ENCODE measurements around the gene DOCK8.
"Not testable (repeated sequence)": the region's sequence is repeated elsewhere in the genome, so short reads cannot be mapped to it uniquely, and the experiment has no call there.

DOCK8 gene

GRCh38 chr9:224582-225520 lies 10.2 kb downstream of the DOCK8 start:
- Histone ChIP-seq H3K4me3 (ENCODE audit: low read length in 2 of 2) (no peak overlapping the region), H3K9me3 (ENCODE audit: control insufficient read depth in 2 of 2, low read length in 2 of 2) (peaks cover 0 to 2% of the 10 kb centered on the region in 2 donors), H3K27ac (ENCODE audit: low read length) (no peak overlapping the region), H3K4me1 (ENCODE audit: control insufficient read depth, insufficient read depth, low read length) (no peaks in the 10 kb centered on the region), H3K9ac (ENCODE audit: low read length in 2 of 2) (no peak overlapping the region), H3K27me3 (ENCODE audit: control insufficient read depth in 1 of 2, insufficient read depth in 2 of 2, low read length in 2 of 2) (peaks cover 0 to 3% of the 10 kb centered on the region in 2 donors), H3K36me3 (ENCODE audit: control insufficient read depth in 2 of 2, insufficient read depth in 2 of 2, low read length in 2 of 2) (no peaks in the 10 kb centered on the region)

DNA sequence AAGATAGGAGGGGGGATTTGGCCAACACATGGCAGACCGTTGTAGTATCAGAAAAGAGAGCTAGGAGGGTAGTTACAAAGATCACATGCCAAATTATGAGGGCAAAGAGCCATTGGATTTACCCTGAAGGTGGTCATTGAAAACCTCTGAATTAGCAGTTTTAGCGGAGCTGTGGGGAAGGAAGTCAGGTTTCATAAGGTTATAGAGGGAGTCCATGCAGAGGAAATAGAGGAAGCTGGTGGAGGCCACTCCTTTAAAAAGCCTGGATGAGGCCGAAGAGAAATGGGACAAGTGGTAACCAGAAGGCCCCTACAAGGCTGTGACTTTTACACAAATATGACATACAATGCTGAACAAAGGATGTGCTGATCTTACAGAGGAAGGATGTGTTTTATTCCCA lies 13.2 kb downstream of the DOCK8 start:
- H3K4me1 ChIP-seq (ENCODE audit: control insufficient read depth, insufficient read depth, low read length), result no peaks in the 10 kb centered on the region
- no peaks in the 10 kb centered on the region for H3K36me3 ChIP-seq (ENCODE audit: control insufficient read depth in 2 of 2, insufficient read depth in 2 of 2, low read length in 2 of 2)
- peaks cover 0 to 3% of the 10 kb centered on the region in 2 donors for H3K27me3 ChIP-seq (ENCODE audit: control insufficient read depth in 1 of 2, insufficient read depth in 2 of 2, low read length in 2 of 2)
- H3K27ac ChIP-seq (ENCODE audit: low read length), result no peak overlapping the region
- H3K9me3 ChIP-seq (ENCODE audit: control insufficient read depth in 2 of 2, low read length in 2 of 2), result peaks cover 0 to 2% of the 10 kb centered on the region in 2 donors
- H3K9ac ChIP-seq (ENCODE audit: low read length in 2 of 2), result no peak overlapping the region
- H3K4me3 ChIP-seq (ENCODE audit: low read length in 2 of 2), result no peak overlapping the region

DNA sequence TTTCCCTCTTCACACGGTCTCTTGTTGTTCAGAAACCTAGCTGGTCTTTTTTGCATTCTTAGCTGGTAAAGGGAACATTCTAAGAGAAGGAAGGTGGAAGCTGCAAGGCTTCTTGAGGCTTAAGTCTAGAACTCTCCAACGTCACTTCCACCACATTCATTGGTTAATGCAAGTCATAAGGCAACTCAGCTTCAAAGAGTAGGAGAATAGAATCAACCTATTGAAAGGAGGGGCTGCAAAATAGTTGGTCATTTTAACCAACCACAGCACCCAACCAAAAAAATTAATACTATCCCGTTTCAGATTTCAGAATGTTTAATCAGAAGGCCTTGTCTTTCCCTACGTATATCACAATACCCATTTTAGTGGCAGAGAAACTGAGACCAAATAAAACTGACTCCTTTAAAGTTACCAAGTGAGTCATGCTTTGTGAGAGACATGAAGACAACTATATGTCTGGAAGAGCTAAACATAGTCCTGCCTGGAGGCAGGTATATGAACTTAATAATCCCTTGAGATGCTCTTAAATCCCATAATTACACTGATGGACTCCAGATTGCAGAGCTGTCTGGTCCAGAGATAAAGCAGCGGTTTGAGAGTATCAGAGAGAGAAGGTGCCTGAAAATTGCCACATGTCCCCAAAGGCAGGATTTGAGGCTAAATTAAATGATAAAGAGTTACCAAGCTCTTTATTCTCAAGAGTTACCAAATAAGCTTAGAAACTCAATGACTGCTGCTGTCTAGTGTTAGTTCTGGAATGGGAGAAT lies 14.4 kb downstream of the DOCK8 start:
- Histone ChIP-seq H3K36me3 (ENCODE audit: control insufficient read depth in 2 of 2, insufficient read depth in 2 of 2, low read length in 2 of 2) (no peaks in the 10 kb centered on the region), H3K27ac (ENCODE audit: low read length) (no peak overlapping the region), H3K9me3 (ENCODE audit: control insufficient read depth in 2 of 2, low read length in 2 of 2) (peaks cover 0 to 2% of the 10 kb centered on the region in 2 donors), H3K9ac (ENCODE audit: low read length in 2 of 2) (no peak overlapping the region), H3K4me1 (ENCODE audit: control insufficient read depth, insufficient read depth, low read length) (no peaks in the 10 kb centered on the region), H3K27me3 (ENCODE audit: control insufficient read depth in 1 of 2, insufficient read depth in 2 of 2, low read length in 2 of 2) (peaks cover 0 to 3% of the 10 kb centered on the region in 2 donors), H3K4me3 (ENCODE audit: low read length in 2 of 2) (no peak overlapping the region)

DNA sequence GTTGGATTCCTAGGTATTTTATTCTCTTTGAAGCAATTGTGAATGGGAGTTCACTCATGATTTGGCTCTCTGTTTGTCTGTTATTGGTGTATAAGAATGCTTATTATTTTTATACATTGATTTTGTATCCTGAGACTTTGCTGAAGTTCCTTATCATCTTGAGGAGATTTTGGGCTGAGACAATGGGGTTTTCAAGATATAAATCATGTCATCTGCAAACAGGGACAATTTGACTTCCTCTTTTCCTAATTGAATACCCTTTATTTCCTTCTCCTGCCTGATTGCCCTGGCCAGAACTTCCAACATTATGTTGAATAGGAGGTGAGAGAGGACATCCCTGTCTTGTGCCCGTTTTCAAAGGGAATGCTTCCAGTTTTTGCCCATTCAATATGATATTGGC lies 17.0 kb downstream of the DOCK8 start:
- H3K27me3 ChIP-seq (ENCODE audit: control insufficient read depth in 1 of 2, insufficient read depth in 2 of 2, low read length in 2 of 2); H3K4me1 ChIP-seq (ENCODE audit: control insufficient read depth, insufficient read depth, low read length); H3K9ac ChIP-seq (ENCODE audit: low read length in 2 of 2); H3K36me3 ChIP-seq (ENCODE audit: control insufficient read depth in 2 of 2, insufficient read depth in 2 of 2, low read length in 2 of 2); H3K27ac ChIP-seq (ENCODE audit: low read length); H3K9me3 ChIP-seq (ENCODE audit: control insufficient read depth in 2 of 2, low read length in 2 of 2); H3K4me3 ChIP-seq (ENCODE audit: low read length in 2 of 2): not testable (repeated sequence)

GRCh38 chr9:233708-234107 lies 19.0 kb downstream of the DOCK8 start:
- not testable (repeated sequence) for H3K27ac ChIP-seq (ENCODE audit: low read length); H3K27me3 ChIP-seq (ENCODE audit: control insufficient read depth in 1 of 2, insufficient read depth in 2 of 2, low read length in 2 of 2); H3K9ac ChIP-seq (ENCODE audit: low read length in 2 of 2); H3K36me3 ChIP-seq (ENCODE audit: control insufficient read depth in 2 of 2, insufficient read depth in 2 of 2, low read length in 2 of 2); H3K4me3 ChIP-seq (ENCODE audit: low read length in 2 of 2); H3K9me3 ChIP-seq (ENCODE audit: control insufficient read depth in 2 of 2, low read length in 2 of 2); H3K4me1 ChIP-seq (ENCODE audit: control insufficient read depth, insufficient read depth, low read length)

GRCh38 chr9:237141-237857 lies 22.6 kb downstream of the DOCK8 start:
- Histone ChIP-seq H3K27ac (ENCODE audit: low read length) (no peak overlapping the region), H3K36me3 (ENCODE audit: control insufficient read depth in 2 of 2, insufficient read depth in 2 of 2, low read length in 2 of 2) (no peaks in the 10 kb centered on the region), H3K9ac (ENCODE audit: low read length in 2 of 2) (no peak overlapping the region), H3K9me3 (ENCODE audit: control insufficient read depth in 2 of 2, low read length in 2 of 2) (peaks cover 0 to 10% of the 10 kb centered on the region in 2 donors), H3K4me1 (ENCODE audit: control insufficient read depth, insufficient read depth, low read length) (no peaks in the 10 kb centered on the region), H3K4me3 (ENCODE audit: low read length in 2 of 2) (no peak overlapping the region), H3K27me3 (ENCODE audit: control insufficient read depth in 1 of 2, insufficient read depth in 2 of 2, low read length in 2 of 2) (no peaks in the 10 kb centered on the region)

DNA sequence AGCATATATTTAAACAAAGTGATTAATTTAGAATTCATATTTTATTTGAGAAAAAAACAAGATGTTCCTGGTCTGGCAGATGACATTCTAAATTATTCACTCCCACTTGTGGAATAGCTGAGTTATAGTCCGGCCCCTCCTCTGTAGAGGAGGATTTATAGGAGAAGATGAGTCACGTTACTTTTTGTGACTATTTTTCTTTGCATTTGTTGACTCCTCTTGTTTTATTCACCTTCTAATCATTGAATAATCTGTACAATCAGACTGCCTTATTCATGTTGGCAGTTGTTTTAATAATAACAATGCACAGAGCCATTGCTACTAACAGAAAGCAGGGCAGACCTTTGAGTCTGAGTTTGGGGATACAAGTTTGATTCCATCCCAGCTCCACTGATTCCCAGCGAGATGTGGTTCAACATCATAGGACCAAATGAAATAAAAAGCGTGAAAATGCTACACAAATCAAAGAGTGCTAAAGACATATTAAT lies 23.2 kb downstream of the DOCK8 start:
- Histone ChIP-seq H3K27ac (ENCODE audit: low read length) (no peak overlapping the region), H3K4me1 (ENCODE audit: control insufficient read depth, insufficient read depth, low read length) (no peaks in the 10 kb centered on the region), H3K27me3 (ENCODE audit: control insufficient read depth in 1 of 2, insufficient read depth in 2 of 2, low read length in 2 of 2) (no peaks in the 10 kb centered on the region)

DNA sequence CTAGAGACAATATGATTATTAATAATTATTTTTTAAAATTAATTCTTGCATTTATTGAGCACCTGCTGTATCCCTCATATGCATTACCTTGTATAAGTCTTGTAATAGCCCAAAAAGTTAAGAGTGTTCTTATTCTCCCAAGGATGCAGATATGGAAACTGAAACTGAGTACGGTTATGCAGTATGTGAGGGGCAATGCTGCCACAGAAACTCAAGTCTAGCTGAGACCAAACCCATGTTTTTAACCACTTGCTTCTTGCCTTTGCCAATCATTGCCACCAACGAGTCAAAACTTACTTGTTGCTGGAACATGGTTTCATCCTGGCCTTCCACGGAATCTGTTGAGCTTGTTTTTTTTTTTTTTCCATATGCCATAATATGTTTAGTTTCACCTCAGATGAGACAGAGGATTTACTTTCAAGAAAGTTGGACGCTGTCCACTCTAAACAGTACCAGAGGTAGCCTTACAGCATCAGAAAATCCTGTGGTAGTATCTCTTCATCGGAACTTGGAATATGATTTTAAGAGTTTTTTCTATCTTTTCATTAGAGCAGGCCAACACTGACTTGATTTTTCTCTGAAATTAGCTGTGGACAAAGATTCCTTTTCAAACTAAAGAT lies 27.9 kb downstream of the DOCK8 start:
- Histone ChIP-seq H3K36me3 (ENCODE audit: control insufficient read depth in 2 of 2, insufficient read depth in 2 of 2, low read length in 2 of 2) (no peaks in the 10 kb centered on the region), H3K4me3 (ENCODE audit: low read length in 2 of 2) (no peak overlapping the region), H3K9ac (ENCODE audit: low read length in 2 of 2) (no peak overlapping the region), H3K27ac (ENCODE audit: low read length) (no peak overlapping the region), H3K9me3 (ENCODE audit: control insufficient read depth in 2 of 2, low read length in 2 of 2) (no peaks in the 10 kb centered on the region), H3K4me1 (ENCODE audit: control insufficient read depth, insufficient read depth, low read length) (no peaks in the 10 kb centered on the region), H3K27me3 (ENCODE audit: control insufficient read depth in 1 of 2, insufficient read depth in 2 of 2, low read length in 2 of 2) (no peaks in the 10 kb centered on the region)

More for the DNA sequence above, 23.2 kb downstream of the DOCK8 start:
- Histone ChIP-seq H3K9ac (ENCODE audit: low read length in 2 of 2) (no peak overlapping the region), H3K4me3 (ENCODE audit: low read length in 2 of 2) (no peak overlapping the region), H3K36me3 (ENCODE audit: control insufficient read depth in 2 of 2, insufficient read depth in 2 of 2, low read length in 2 of 2) (no peaks in the 10 kb centered on the region), H3K9me3 (ENCODE audit: control insufficient read depth in 2 of 2, low read length in 2 of 2) (peaks cover 0 to 10% of the 10 kb centered on the region in 2 donors)

DNA sequence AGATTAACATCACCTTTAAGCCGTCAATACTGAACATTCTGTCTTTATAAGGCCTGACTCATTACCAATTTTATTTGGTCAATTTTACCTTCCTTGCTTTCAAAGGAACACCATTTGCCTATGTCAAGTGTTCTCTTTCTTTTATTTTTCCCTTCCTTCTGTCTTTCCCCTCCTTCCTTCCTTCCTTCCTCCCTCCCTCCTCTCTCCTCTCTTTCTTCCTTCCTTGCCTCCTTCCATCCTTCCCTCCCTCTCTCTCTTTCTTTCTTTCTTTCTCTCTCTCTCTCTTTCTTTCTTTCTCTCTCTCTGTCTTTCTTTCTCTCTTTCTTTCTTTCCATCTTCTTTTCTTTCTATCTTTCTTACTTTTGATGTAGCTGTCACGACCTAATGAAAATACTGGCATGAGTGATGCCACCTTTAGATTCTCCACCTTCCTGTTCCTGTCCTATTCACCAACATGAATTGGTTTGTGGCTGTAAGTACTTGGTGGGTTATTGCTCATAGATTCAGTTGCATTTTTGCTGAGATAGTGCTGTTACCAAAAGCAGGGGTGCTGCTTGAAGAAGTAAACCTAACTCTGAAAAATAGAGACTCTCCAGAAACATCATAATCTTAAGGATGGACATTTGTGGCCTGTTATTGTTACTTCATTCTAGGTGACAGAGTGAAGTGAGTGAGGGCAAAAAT lies 33.8 kb downstream of the DOCK8 start:
- no peaks in the 10 kb centered on the region for H3K4me1 ChIP-seq (ENCODE audit: control insufficient read depth, insufficient read depth, low read length)
- no peaks in the 10 kb centered on the region for H3K27me3 ChIP-seq (ENCODE audit: control insufficient read depth in 1 of 2, insufficient read depth in 2 of 2, low read length in 2 of 2)
- no peak overlapping the region for H3K9ac ChIP-seq (ENCODE audit: low read length in 2 of 2)
- no peaks in the 10 kb centered on the region for H3K36me3 ChIP-seq (ENCODE audit: control insufficient read depth in 2 of 2, insufficient read depth in 2 of 2, low read length in 2 of 2)
- no peak overlapping the region for H3K27ac ChIP-seq (ENCODE audit: low read length)
- no peak overlapping the region for H3K4me3 ChIP-seq (ENCODE audit: low read length in 2 of 2)
- H3K9me3 ChIP-seq (ENCODE audit: control insufficient read depth in 2 of 2, low read length in 2 of 2), result no peaks in the 10 kb centered on the region

DNA sequence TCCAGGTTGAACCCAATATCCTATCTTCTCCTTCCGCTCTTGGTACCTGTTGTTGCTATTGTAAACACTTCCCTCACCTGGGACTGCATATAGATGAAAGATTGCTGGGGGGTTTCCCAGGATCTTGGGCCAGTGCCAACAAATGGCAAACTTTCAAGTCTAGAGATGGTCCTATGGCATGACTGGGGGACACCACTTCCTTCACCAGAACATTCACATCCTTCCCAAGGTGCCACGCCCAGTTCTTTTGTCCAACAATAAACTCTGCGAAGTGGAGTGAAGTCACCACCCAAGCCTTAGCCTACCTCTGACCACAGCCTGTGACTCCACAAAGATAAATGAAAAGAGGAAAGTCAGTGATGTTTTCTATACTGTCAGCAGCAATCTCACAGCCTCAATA lies 34.4 kb downstream of the DOCK8 start:
- Histone ChIP-seq H3K9me3 (ENCODE audit: control insufficient read depth in 2 of 2, low read length in 2 of 2) (no peaks in the 10 kb centered on the region), H3K4me1 (ENCODE audit: control insufficient read depth, insufficient read depth, low read length) (no peaks in the 10 kb centered on the region), H3K27me3 (ENCODE audit: control insufficient read depth in 1 of 2, insufficient read depth in 2 of 2, low read length in 2 of 2) (no peaks in the 10 kb centered on the region), H3K4me3 (ENCODE audit: low read length in 2 of 2) (no peak overlapping the region), H3K27ac (ENCODE audit: low read length) (no peak overlapping the region), H3K36me3 (ENCODE audit: control insufficient read depth in 2 of 2, insufficient read depth in 2 of 2, low read length in 2 of 2) (no peaks in the 10 kb centered on the region), H3K9ac (ENCODE audit: low read length in 2 of 2) (no peak overlapping the region)
